CD4-positive, CD25-positive, alpha-beta regulatory T cell (primary cell): ENCODE measurements around the gene KDM6A. TPM values are rescaled to one million over a fixed set of nuclear protein-coding genes. Genes with fewer than 3 reads are reported as not detected.
A peak's percentile ranks its signal among the peaks of the same experiment; 100 is the strongest.
"Not testable (repeated sequence)": the region's sequence is repeated elsewhere in the genome, so short reads cannot be mapped to it uniquely, and the experiment has no call there.

Experiments
- ATAC-seq, 2 donors: fragments of 150-1000 bp; cut with Tn5 transposase; one replicate each; pipeline ENCODE4 v1.10.0; 2021; ENCODE audit warnings: low read depth in 2 of 2, moderate number of reproducible peaks in 2 of 2, moderate library complexity in 1 of 2
- DNase-seq, 3 donors: peaks; one replicate each; pipeline versions ENCODE4 v3.0.0 to v3.0.0-alpha.2; 2012 to 2022; ENCODE audit warnings: mixed read lengths in 1 of 3
- H3K27ac ChIP-seq: one replicate; pipeline ENCODE4 v1.7.0; 2013; ENCODE audit warnings: mild to moderate bottlenecking, low read length; ENCODE audit not compliant: insufficient read depth, poor library complexity, severe bottlenecking
- H3K27me3 ChIP-seq: one replicate; pipeline ENCODE4 v1.7.0; 2013; ENCODE audit warnings: low read length; ENCODE audit not compliant: control insufficient read depth, insufficient read depth
- H3K36me3 ChIP-seq: one replicate; pipeline ENCODE4 v1.7.0; 2013; ENCODE audit warnings: mild to moderate bottlenecking, low read length, moderate library complexity; ENCODE audit not compliant: control insufficient read depth, insufficient read depth
- H3K4me1 ChIP-seq: 2 replicates; pipeline ENCODE4 v1.7.0; 2013; ENCODE audit warnings: mild to moderate bottlenecking, low read length; ENCODE audit not compliant: insufficient read depth, control insufficient read depth, poor library complexity, severe bottlenecking
- H3K4me3 ChIP-seq: one replicate; pipeline ENCODE4 v1.7.0; 2013; ENCODE audit warnings: low read depth, mild to moderate bottlenecking, low read length, moderate library complexity
- H3K9me3 ChIP-seq, 2 experiments: 1 replicate in 1 of 2; 2 replicates in 1 of 2; pipeline ENCODE4 v1.7.0; 2013; ENCODE audit warnings: low read length in 2 of 2, mild to moderate bottlenecking in 1 of 2, moderate library complexity in 1 of 2; ENCODE audit not compliant: control insufficient read depth in 2 of 2
- H3K27ac Mint-ChIP-seq, 3 donors: one replicate each; pipeline ENCODE4 v1.8.0; 2020 to 2022; ENCODE audit warnings: mild to moderate bottlenecking in 3 of 3, mixed read lengths in 3 of 3, moderate library complexity in 2 of 3
- H3K27me3 Mint-ChIP-seq: one replicate; pipeline ENCODE4 v1.8.0; 2022; ENCODE audit warnings: mild to moderate bottlenecking, mixed read lengths
- H3K36me3 Mint-ChIP-seq: one replicate; pipeline ENCODE4 v1.8.0; 2020; ENCODE audit warnings: mixed read lengths
- H3K4me1 Mint-ChIP-seq, 4 donors: one replicate each; pipeline ENCODE4 v1.8.0; 2020 to 2022; ENCODE audit warnings: mixed read lengths in 4 of 4, mild to moderate bottlenecking in 1 of 4
- H3K4me3 Mint-ChIP-seq, 4 donors: one replicate each; pipeline ENCODE4 v1.8.0; 2020 to 2022; ENCODE audit warnings: mild to moderate bottlenecking in 4 of 4, mixed read lengths in 4 of 4, moderate library complexity in 3 of 4
- H3K9me3 Mint-ChIP-seq, 7 donors: one replicate each; pipeline ENCODE4 v1.8.0; 2020 to 2022; ENCODE audit warnings: mixed read lengths in 7 of 7, mild to moderate bottlenecking in 3 of 7, moderate library complexity in 2 of 7
- polyA plus RNA-seq, 4 donors: library from polyadenylated mRNA; unstranded; fragments of 300-500 nt; fragmentation: Illumina TruSeq; gene quantifications; one replicate each; pipeline ENCODE4 v1.2.3, GENCODE V29; 2021
- total RNA-seq: library from RNA; stranded (reverse); gene quantifications from one replicate; pipeline ENCODE4 v1.2.3, GENCODE V29; 2022

Gene KDM6A
- total and polyA plus RNA-seq, 5 donors from 2014 or later: 9.2 to 116 (median 20.5) TPM

GRCh38 chrX:45126158-45126557 is 253.2 kb downstream of the KDM6A start:
- no peaks in the 10 kb centered on the region for H3K9me3 ChIP-seq
- H3K27me3 ChIP-seq: peaks cover 2% of the 10 kb centered on the region
- no peaks in the 10 kb centered on the region for H3K36me3 ChIP-seq
- H3K27ac ChIP-seq: no peak overlapping the region
- no peaks in the 10 kb centered on the region for H3K36me3 Mint-ChIP-seq
- peak overlapping the region in 1 of 3 donors; percentile 80 for H3K27ac Mint-ChIP-seq
- ATAC-seq (no peak), DNase-seq (no peak)
- peaks cover 11% of the 10 kb centered on the region for H3K27me3 Mint-ChIP-seq
- H3K4me1 Mint-ChIP-seq: no peaks in the 10 kb centered on the region
- H3K9me3 Mint-ChIP-seq: peaks cover 0 to 9% (median 3%) of the 10 kb centered on the region in 7 donors
- H3K4me1 ChIP-seq: no peaks in the 10 kb centered on the region
- H3K4me3 Mint-ChIP-seq: no peak overlapping the region
- no peak overlapping the region for H3K4me3 ChIP-seq

GRCh38 chrX:45128896-45129454 is 256.0 kb downstream of the KDM6A start:
- no peaks in the 10 kb centered on the region for H3K36me3 Mint-ChIP-seq

GRCh38 chrX:45133465-45133864 is 260.5 kb downstream of the KDM6A start:
- no peaks in the 10 kb centered on the region for H3K36me3 Mint-ChIP-seq
- H3K27me3 Mint-ChIP-seq: no peaks in the 10 kb centered on the region

More at GRCh38 chrX:45128896-45129454, 256.0 kb downstream of the KDM6A start:
- Histone ChIP-seq H3K27me3 (no peaks in the 10 kb centered on the region), H3K9me3 (no peaks in the 10 kb centered on the region), H3K4me3 (no peak overlapping the region), H3K4me1 (no peaks in the 10 kb centered on the region), H3K27ac (no peak overlapping the region), H3K36me3 (no peaks in the 10 kb centered on the region)
- DNase-seq: no peak
- H3K4me3 Mint-ChIP-seq: no peak overlapping the region
- no peak overlapping the region for H3K27ac Mint-ChIP-seq
- ATAC-seq: no peak
- no peaks in the 10 kb centered on the region for H3K4me1 Mint-ChIP-seq
- peaks cover under 1% of the 10 kb centered on the region for H3K27me3 Mint-ChIP-seq
- peaks cover 0 to 12% (median 7%) of the 10 kb centered on the region in 7 donors for H3K9me3 Mint-ChIP-seq

GRCh38 chrX:45134315-45134731 is 261.3 kb downstream of the KDM6A start:
- peaks cover 0 to 10% (median 5%) of the 10 kb centered on the region in 7 donors for H3K9me3 Mint-ChIP-seq
- Histone ChIP-seq H3K4me1 (no peaks in the 10 kb centered on the region), H3K27me3 (no peaks in the 10 kb centered on the region), H3K36me3 (no peaks in the 10 kb centered on the region), H3K4me3 (no peak overlapping the region), H3K27ac (no peak overlapping the region), H3K9me3 (no peaks in the 10 kb centered on the region)
- no peak overlapping the region for H3K27ac Mint-ChIP-seq
- ATAC-seq (no peak), DNase-seq (no peak)
- H3K27me3 Mint-ChIP-seq: no peaks in the 10 kb centered on the region
- H3K36me3 Mint-ChIP-seq: no peaks in the 10 kb centered on the region
- no peaks in the 10 kb centered on the region for H3K4me1 Mint-ChIP-seq
- H3K4me3 Mint-ChIP-seq: no peak overlapping the region

More at GRCh38 chrX:45133465-45133864, 260.5 kb downstream of the KDM6A start:
- Mint-ChIP-seq H3K27ac (peak overlapping the region in 1 of 3 donors; percentile 29), H3K9me3 (peaks cover 0 to 10% (median 5%) of the 10 kb centered on the region in 7 donors), H3K4me1 (no peaks in the 10 kb centered on the region), H3K4me3 (no peak overlapping the region)
- Histone ChIP-seq H3K36me3 (no peaks in the 10 kb centered on the region), H3K9me3 (no peaks in the 10 kb centered on the region), H3K27ac (no peak overlapping the region), H3K4me1 (no peaks in the 10 kb centered on the region), H3K27me3 (no peaks in the 10 kb centered on the region), H3K4me3 (no peak overlapping the region)
- DNase-seq: no peak
- ATAC-seq: no peak

GRCh38 chrX:45134775-45135174 is 261.8 kb downstream of the KDM6A start:
- no peak for DNase-seq
- H3K27ac Mint-ChIP-seq: no peak overlapping the region
- Histone ChIP-seq H3K4me3 (no peak overlapping the region), H3K4me1 (no peaks in the 10 kb centered on the region), H3K27ac (no peak overlapping the region), H3K36me3 (no peaks in the 10 kb centered on the region), H3K27me3 (no peaks in the 10 kb centered on the region), H3K9me3 (no peaks in the 10 kb centered on the region)
- H3K9me3 Mint-ChIP-seq: peaks cover 0 to 10% (median 5%) of the 10 kb centered on the region in 7 donors
- H3K27me3 Mint-ChIP-seq: no peaks in the 10 kb centered on the region
- no peak overlapping the region for H3K4me3 Mint-ChIP-seq
- H3K4me1 Mint-ChIP-seq: no peaks in the 10 kb centered on the region
- H3K36me3 Mint-ChIP-seq: no peaks in the 10 kb centered on the region
- ATAC-seq: no peak

GRCh38 chrX:45135391-45136075 is 262.5 kb downstream of the KDM6A start:
- not testable (repeated sequence) for H3K4me1 Mint-ChIP-seq, H3K27ac ChIP-seq, H3K9me3 ChIP-seq, H3K27ac Mint-ChIP-seq, H3K9me3 Mint-ChIP-seq, H3K4me3 ChIP-seq, H3K27me3 ChIP-seq, H3K36me3 ChIP-seq, H3K4me1 ChIP-seq, H3K27me3 Mint-ChIP-seq, ATAC-seq, H3K36me3 Mint-ChIP-seq
- DNase-seq: peak in 2 of 3 donors; percentile 16 to 34
- peak overlapping the region in 1 of 4 donors; percentile 51 for H3K4me3 Mint-ChIP-seq

- ATAC-seq (no peak), DNase-seq (peak in 1 of 3 donors; percentile 14)
- Mint-ChIP-seq H3K9me3 (peaks cover 0 to 10% (median 3%) of the 10 kb centered on the region in 7 donors), H3K4me1 (no peaks in the 10 kb centered on the region), H3K36me3 (no peaks in the 10 kb centered on the region), H3K4me3 (no peak overlapping the region), H3K27me3 (no peaks in the 10 kb centered on the region), H3K27ac (no peak overlapping the region)
- no peaks in the 10 kb centered on the region for H3K36me3 ChIP-seq
- no peak overlapping the region for H3K4me3 ChIP-seq
- no peaks in the 10 kb centered on the region for H3K9me3 ChIP-seq
- no peaks in the 10 kb centered on the region for H3K27me3 ChIP-seq
- no peaks in the 10 kb centered on the region for H3K4me1 ChIP-seq
- H3K27ac ChIP-seq: no peak overlapping the region
Measured at GRCh38 chrX:45137531-45137930, 264.5 kb downstream of the KDM6A start.

- Histone ChIP-seq H3K27me3 (no peaks in the 10 kb centered on the region), H3K4me3 (no peak overlapping the region), H3K27ac (no peak overlapping the region), H3K36me3 (no peaks in the 10 kb centered on the region), H3K9me3 (no peaks in the 10 kb centered on the region), H3K4me1 (no peaks in the 10 kb centered on the region)
- ATAC-seq: no peak
- H3K9me3 Mint-ChIP-seq: peaks cover 0 to 7% (median 2%) of the 10 kb centered on the region in 7 donors
- no peaks in the 10 kb centered on the region for H3K36me3 Mint-ChIP-seq
- DNase-seq: peak in 1 of 3 donors; percentile 27
- no peaks in the 10 kb centered on the region for H3K27me3 Mint-ChIP-seq
- no peaks in the 10 kb centered on the region for H3K4me1 Mint-ChIP-seq
- no peak overlapping the region for H3K27ac Mint-ChIP-seq
- no peak overlapping the region for H3K4me3 Mint-ChIP-seq
Measured at GRCh38 chrX:45138525-45138924, 265.5 kb downstream of the KDM6A start.
